Activated CD4-positive, alpha-beta T cell treated with anti-CD3 and anti-CD28 coated beads for 36 hours (primary cell): ENCODE results near the gene ZNF367. TPM values are rescaled to one million over a fixed set of nuclear protein-coding genes. Genes with fewer than 3 reads are reported as not detected.
A peak's percentile ranks its signal among the peaks of the same experiment; 100 is the strongest.

Experiments
- ATAC-seq: fragments of 200-7000 bp; cut with Tn5 transposase; one replicate; pipeline ENCODE4 v1.10.0; 2021; ENCODE audit warnings: mild to moderate bottlenecking, moderate library complexity
- CTCF ChIA-PET: fragments of 350-600 bp; sonication (Branson Sonifier 250); formaldehyde crosslinking; loops from one replicate; lab custom pipeline; 2021; ENCODE audit warnings: antibody characterized with exemption; lab: Charles Lee
- POLR2A ChIA-PET: fragments of 350-600 bp; sonication (Branson Sonifier 250); formaldehyde crosslinking; loops from one replicate; lab custom pipeline; 2021; ENCODE audit warnings: antibody characterized with exemption, inconsistent platforms; lab: Charles Lee
- DNase-seq: peaks from one replicate; pipeline ENCODE4 v3.0.0-alpha.2; 2020
- H3K27ac Mint-ChIP-seq: one replicate; pipeline ENCODE4 v1.8.0; 2021; ENCODE audit warnings: mixed read lengths
- H3K27me3 Mint-ChIP-seq: one replicate; pipeline ENCODE4 v1.8.0; 2021; ENCODE audit warnings: mixed read lengths
- H3K36me3 Mint-ChIP-seq: one replicate; pipeline ENCODE4 v1.8.0; 2021; ENCODE audit warnings: low read depth, mixed read lengths
- H3K4me1 Mint-ChIP-seq: one replicate; pipeline ENCODE4 v1.8.0; 2021; ENCODE audit warnings: mixed read lengths
- H3K4me3 Mint-ChIP-seq: one replicate; pipeline ENCODE4 v1.8.0; 2021; ENCODE audit warnings: mild to moderate bottlenecking, moderate library complexity, mixed read lengths
- H3K9me3 Mint-ChIP-seq: one replicate; pipeline ENCODE4 v1.8.0; 2021; ENCODE audit warnings: low read depth, mixed read lengths
- intact Hi-C, 2 experiments: fragments of 100-400 bp; cut with DNase I in 1 of 2; cut with micrococcal nuclease in 1 of 2; formaldehyde crosslinking; loops; one replicate each; pipeline versions ENCODE4 v1.14.2 to v1.15.1; 2022 to 2024; cut with DNase I, micrococcal nuclease
- total RNA-seq, 2 experiments: library from RNA; stranded (reverse); gene quantifications; one replicate each; pipeline ENCODE4 v1.2.3, GENCODE V29; 2021

The ZNF367 gene
- total RNA-seq, 2 experiments from 2014 or later: 22.0 to 24.2 TPM

DNA sequence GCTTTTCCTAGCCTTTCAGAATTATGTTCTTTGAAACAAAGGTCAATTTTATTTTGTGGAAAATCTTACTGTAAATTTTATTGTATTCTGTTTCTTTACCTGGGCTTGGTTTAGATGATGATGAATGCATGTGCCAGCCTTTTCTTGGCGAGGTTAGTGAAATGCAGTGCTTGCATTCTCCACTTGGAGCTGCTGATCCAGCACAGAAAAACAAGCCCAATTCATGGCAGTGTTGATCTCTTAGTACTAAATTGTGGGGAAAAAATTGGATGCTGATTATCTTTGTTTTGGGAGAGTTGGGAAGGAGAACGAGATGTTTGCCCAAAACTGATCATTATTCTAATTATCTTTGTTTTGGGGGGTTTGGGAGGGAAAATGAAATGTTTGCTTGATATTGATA lies 35.5 kb upstream of the ZNF367 start:
- Mint-ChIP-seq H3K27ac (no peak overlapping the region), H3K27me3 (peaks cover 4% of the 10 kb centered on the region), H3K36me3 (peaks cover 2% of the 10 kb centered on the region), H3K4me3 (no peak overlapping the region), H3K4me1 (peaks cover 24% of the 10 kb centered on the region), H3K9me3 (no peaks in the 10 kb centered on the region)
- intact Hi-C loops: loop anchor here (5.0 to 10.0 kb wide), 3 partner anchors 39 to 321 kb away; partner anchors contain the start of gene ZNF510 (in 1 of the 2)
- ChIA-PET POLR2A (no interaction called here), CTCF (interaction anchor here (0.8 to 2.0 kb wide), 5 partner anchors 25 to 116 kb away, joined by 3 to 7 read pairs (median 4); no protein-coding TSS in a partner anchor)
- DNase-seq (peak; percentile 24), ATAC-seq (no peak)

- Mint-ChIP-seq H3K9me3 (no peaks in the 10 kb centered on the region), H3K27me3 (peaks cover 9% of the 10 kb centered on the region), H3K27ac (peak overlapping the region; percentile 73), H3K36me3 (no peaks in the 10 kb centered on the region), H3K4me1 (peaks cover 24% of the 10 kb centered on the region), H3K4me3 (peak overlapping the region; percentile 84)
- intact Hi-C loops: loop anchor here (1.0 to 10.0 kb wide), 12 partner anchors 27 to 1182 kb away; partner anchors contain the start of genes CDC14B (in 1 of the 2), NCBP1 (in 1 of the 2), TSTD2 (in 1 of the 2) and ZNF367 (in 1 of the 2)
- peak; percentile 56 for DNase-seq
- POLR2A ChIA-PET: no interaction called here
- CTCF ChIA-PET: interaction anchor here (0.6 to 2.8 kb wide), 3 partner anchors 9 to 167 kb away, joined by 3 to 13 read pairs (median 6); no protein-coding TSS in a partner anchor
- ATAC-seq: no peak
These were observed 32.7 kb upstream of the ZNF367 start for GRCh38 chr9:96450613-96451528.

- intact Hi-C loops: loop anchor here (1.0 to 10.0 kb wide), 12 partner anchors 28 to 1183 kb away; partner anchors contain the start of genes CDC14B (in 1 of the 2), NCBP1 (in 1 of the 2), TSTD2 (in 1 of the 2) and ZNF367 (in 1 of the 2)
- CTCF ChIA-PET: interaction anchor here (0.6 to 1.7 kb wide), 9 partner anchors 10 to 228 kb away, joined by 3 to 8 read pairs (median 4); no protein-coding TSS in a partner anchor
- DNase-seq (peak; percentile 98), ATAC-seq (peak; percentile 96)
- Mint-ChIP-seq H3K9me3 (no peaks in the 10 kb centered on the region), H3K27me3 (peaks cover 9% of the 10 kb centered on the region), H3K4me3 (peak within 1 kb of the TSS; percentile 84), H3K36me3 (no peaks in the 10 kb centered on the region), H3K4me1 (peaks cover 24% of the 10 kb centered on the region), H3K27ac (peak within 1 kb of the TSS; percentile 73)
- POLR2A ChIA-PET: interaction anchor here (0.6 to 1.8 kb wide), 5 partner anchors 15 to 1722 kb away, joined by 3 to 5 read pairs (median 3); no protein-coding TSS in a partner anchor
These were observed 31.9 kb upstream of the ZNF367 start, which contains the start of gene HABP4 for GRCh38 chr9:96449845-96450612. Gene HABP4 (plus strand): TSS chr9:96450169. CDS start chr9:96450280, 111 bp downstream.

- peak overlapping the region; percentile 84 for H3K4me3 Mint-ChIP-seq
- DNase-seq (no peak), ATAC-seq (peak; percentile 20)
- no peaks in the 10 kb centered on the region for H3K9me3 Mint-ChIP-seq
- peaks cover 9% of the 10 kb centered on the region for H3K27me3 Mint-ChIP-seq
- H3K27ac Mint-ChIP-seq: no peak overlapping the region
- ChIA-PET POLR2A (interaction anchor here (0.6 to 1.8 kb wide), 5 partner anchors 15 to 1721 kb away, joined by 3 to 5 read pairs (median 3); no protein-coding TSS in a partner anchor), CTCF (interaction anchor here (0.6 to 1.7 kb wide), 11 partner anchors 9 to 229 kb away, joined by 3 to 8 read pairs (median 4); no protein-coding TSS in a partner anchor)
- H3K36me3 Mint-ChIP-seq: no peaks in the 10 kb centered on the region
- peaks cover 24% of the 10 kb centered on the region for H3K4me1 Mint-ChIP-seq
- intact Hi-C loops: no loop called here
These were observed 31.3 kb upstream of the ZNF367 start for GRCh38 chr9:96449523-96449844.

GRCh38 chr9:96448546-96449170 lies 30.5 kb upstream of the ZNF367 start:
- Mint-ChIP-seq H3K4me1 (peaks cover 22% of the 10 kb centered on the region), H3K36me3 (no peaks in the 10 kb centered on the region), H3K4me3 (no peak overlapping the region), H3K27ac (no peak overlapping the region), H3K27me3 (peaks cover 9% of the 10 kb centered on the region), H3K9me3 (no peaks in the 10 kb centered on the region)
- no peak for DNase-seq
- ChIA-PET POLR2A (interaction anchor here (1.8 kb wide), 1 partner anchor 117 kb away, joined by 5 read pairs; no protein-coding TSS in a partner anchor), CTCF (interaction anchor here (0.6 to 1.5 kb wide), 5 partner anchors 8 to 205 kb away, joined by 3 to 5 read pairs (median 3); no protein-coding TSS in a partner anchor)
- intact Hi-C loops: no loop called here
- ATAC-seq: no peak

DNA sequence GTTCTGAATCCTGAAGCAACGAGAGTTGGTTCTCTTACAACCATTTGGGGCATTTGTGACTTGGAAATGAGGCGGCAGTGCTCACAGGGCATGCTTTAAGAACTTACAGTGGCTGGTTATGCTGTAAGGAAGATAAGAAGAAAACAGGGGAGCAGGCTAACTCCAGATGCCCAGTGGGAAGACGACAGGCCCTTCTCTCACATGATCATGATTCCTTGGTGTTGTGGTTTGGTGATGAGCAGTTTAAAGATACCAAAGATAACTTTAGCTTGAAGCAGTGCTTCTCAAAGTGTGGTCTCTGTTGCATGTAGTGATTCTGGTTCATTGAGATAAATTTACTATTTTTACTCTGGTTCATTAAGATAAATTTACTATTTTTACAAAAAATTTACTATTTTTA lies 29.2 kb upstream of the ZNF367 start:
- ATAC-seq: no peak
- no peak for DNase-seq
- H3K4me3 Mint-ChIP-seq: no peak overlapping the region
- no peaks in the 10 kb centered on the region for H3K36me3 Mint-ChIP-seq
- H3K4me1 Mint-ChIP-seq: peaks cover 16% of the 10 kb centered on the region
- intact Hi-C loops: no loop called here
- peaks cover 9% of the 10 kb centered on the region for H3K27me3 Mint-ChIP-seq
- no peaks in the 10 kb centered on the region for H3K9me3 Mint-ChIP-seq
- CTCF ChIA-PET: no interaction called here
- no peak overlapping the region for H3K27ac Mint-ChIP-seq
- POLR2A ChIA-PET: no interaction called here

DNA sequence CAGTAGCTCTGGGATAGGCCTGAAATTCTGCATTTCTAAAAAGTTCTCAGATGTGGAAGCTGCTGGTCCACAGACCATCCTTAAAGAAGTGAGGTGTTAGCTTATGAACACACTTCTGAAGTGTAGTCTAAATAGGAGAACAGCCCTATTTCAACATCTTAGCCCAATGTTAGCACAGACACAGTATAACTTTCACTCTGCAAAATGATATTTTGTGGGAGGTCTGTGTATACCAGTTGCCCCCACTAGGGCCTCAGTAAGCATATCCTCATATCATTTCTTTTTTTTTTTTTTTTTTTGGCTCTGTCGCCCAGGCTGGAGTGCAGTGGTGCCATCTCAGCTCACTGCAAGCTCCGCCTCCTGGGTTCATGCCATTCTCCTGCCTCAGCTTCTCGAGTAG lies 24.3 kb upstream of the ZNF367 start:
- intact Hi-C loops: loop anchor here (1.0 to 5.0 kb wide), 4 partner anchors 111 to 225 kb away; no protein-coding TSS in a partner anchor
- Mint-ChIP-seq H3K4me1 (no peaks in the 10 kb centered on the region), H3K27ac (no peak overlapping the region), H3K9me3 (peaks cover 3% of the 10 kb centered on the region), H3K36me3 (no peaks in the 10 kb centered on the region), H3K27me3 (no peaks in the 10 kb centered on the region), H3K4me3 (no peak overlapping the region)
- CTCF ChIA-PET: interaction anchor here (0.5 to 1.8 kb wide), 20 partner anchors 9 to 243 kb away, joined by 3 to 13 read pairs (median 4); partner anchors contain the start of gene PRXL2C
- ATAC-seq (no peak), DNase-seq (no peak)
- POLR2A ChIA-PET: interaction anchor here (0.6 kb wide), 1 partner anchor 1421 kb away, joined by 5 read pairs; no protein-coding TSS in a partner anchor

- intact Hi-C loops: loop anchor here (1.0 to 5.0 kb wide), 5 partner anchors 111 to 225 kb away; no protein-coding TSS in a partner anchor
- Mint-ChIP-seq H3K27me3 (no peaks in the 10 kb centered on the region), H3K36me3 (no peaks in the 10 kb centered on the region), H3K27ac (no peak overlapping the region), H3K4me3 (no peak overlapping the region), H3K4me1 (no peaks in the 10 kb centered on the region), H3K9me3 (peaks cover 3% of the 10 kb centered on the region)
- ChIA-PET CTCF (interaction anchor here (0.5 to 1.8 kb wide), 20 partner anchors 10 to 244 kb away, joined by 3 to 13 read pairs (median 4); partner anchors contain the start of gene PRXL2C), POLR2A (no interaction called here)
- ATAC-seq (peak; percentile 65), DNase-seq (peak; percentile 28)
These were observed 23.8 kb upstream of the ZNF367 start for GRCh38 chr9:96441798-96442445.

DNA sequence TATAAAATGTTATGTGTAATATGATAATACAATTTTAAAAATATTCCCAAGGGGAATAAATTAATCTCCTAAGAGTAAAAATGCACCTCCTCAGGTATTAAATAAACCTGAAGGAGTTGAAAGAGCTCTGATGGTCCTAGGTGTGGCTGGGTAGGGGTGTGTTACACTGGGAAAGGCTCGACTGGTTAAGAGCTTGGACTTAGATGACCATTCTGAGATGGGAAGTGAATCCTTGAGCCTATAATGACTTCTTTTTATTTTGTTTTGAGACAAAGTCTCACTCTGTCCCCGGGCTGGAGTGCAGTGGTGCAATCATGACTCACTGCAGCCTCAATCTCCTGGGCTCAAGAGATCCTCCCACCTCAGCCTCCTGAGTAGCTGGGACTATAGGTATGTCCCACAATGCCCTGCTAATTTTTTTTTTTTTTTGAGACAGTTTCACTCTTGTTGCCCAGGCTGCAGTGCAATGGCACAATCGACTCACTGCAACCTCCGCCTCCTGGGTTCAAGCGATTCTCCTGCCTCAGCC lies 22.6 kb upstream of the ZNF367 start:
- intact Hi-C loops: loop anchor here (1.0 to 5.0 kb wide), 3 partner anchors 212 to 227 kb away; no protein-coding TSS in a partner anchor
- Mint-ChIP-seq H3K9me3 (peaks cover 3% of the 10 kb centered on the region), H3K36me3 (no peaks in the 10 kb centered on the region), H3K27ac (no peak overlapping the region), H3K27me3 (no peaks in the 10 kb centered on the region), H3K4me3 (no peak overlapping the region), H3K4me1 (no peaks in the 10 kb centered on the region)
- CTCF ChIA-PET: interaction anchor here (0.6 to 1.8 kb wide), 8 partner anchors 9 to 605 kb away, joined by 3 to 5 read pairs (median 3); partner anchors contain the start of genes HABP4 and PRXL2C
- no peak for ATAC-seq
- DNase-seq: no peak
- POLR2A ChIA-PET: no interaction called here
